AG10803 (cell line): ENCODE data around the gene MSI1.
A peak's percentile ranks its signal among the peaks of the same experiment; 100 is the strongest.

ENCODE experiments used
- DNase-seq: peaks from one replicate; pipeline ENCODE4 v3.0.0; 2010; ENCODE audit warnings: low read depth
- H3K4me3 ChIP-seq: 2 replicates; pipeline ENCODE4 v1.5.1; 2011; ENCODE audit warnings: mild to moderate bottlenecking, low read length, control low read depth
- CTCF ChIP-seq: conservative IDR thresholded peaks from 2 replicates; pipeline ENCODE4 v1.5.1; 2011; ENCODE audit warnings: mild to moderate bottlenecking, low read length, control low read depth, inconsistent platforms

MSI1 gene

GRCh38 chr12:120406553-120406952 is 37.6 kb upstream of the MSI1 start:
- no peak for DNase-seq
- TF ChIP-seq CTCF, result no peak
- H3K4me3 ChIP-seq, result no peak overlapping the region

GRCh38 chr12:120406069-120406468 is 37.1 kb upstream of the MSI1 start:
- no peak for DNase-seq
- no peak overlapping the region for H3K4me3 ChIP-seq
- TF ChIP-seq CTCF, result no peak

- TF ChIP-seq CTCF, result no peak
- no peak overlapping the region for H3K4me3 ChIP-seq
- DNase-seq, result no peak
These were observed 35.3 kb upstream of the MSI1 start for GRCh38 chr12:120404271-120404670.

GRCh38 chr12:120403869-120404268 is 34.9 kb upstream of the MSI1 start:
- no peak for TF ChIP-seq CTCF
- no peak overlapping the region for H3K4me3 ChIP-seq
- no peak for DNase-seq

- TF ChIP-seq CTCF, result no peak
- H3K4me3 ChIP-seq, result no peak overlapping the region
- DNase-seq, result no peak
These were observed 33.3 kb upstream of the MSI1 start for GRCh38 chr12:120402217-120402616.

- no peak overlapping the region for H3K4me3 ChIP-seq
- TF ChIP-seq CTCF, result no peak
- DNase-seq, result peak; percentile 21
These were observed 30.6 kb upstream of the MSI1 start for GRCh38 chr12:120399531-120399930.

GRCh38 chr12:120397824-120398540 is 29.0 kb upstream of the MSI1 start:
- no peak overlapping the region for H3K4me3 ChIP-seq
- no peak for TF ChIP-seq CTCF
- DNase-seq, result no peak
